HG02798 (cell line): ENCODE data around the gene COL21A1.

Source experiments
- ATAC-seq: cut with Tn5 transposase; IDR thresholded peaks from one replicate; pipeline ENCODE4 v1.9.1; 2021; ENCODE audit warnings: mild to moderate bottlenecking; ENCODE audit not compliant: unreplicated experiment, poor library complexity

COL21A1 gene

GRCh38 chr6:56062836-56063235, 184.5 kb downstream of the COL21A1 start:
- ATAC-seq, result no peak

GRCh38 chr6:56058636-56059035, 188.7 kb downstream of the COL21A1 start:
- no peak for ATAC-seq

- no peak for ATAC-seq
Observed at GRCh38 chr6:56055081-56055704, 192.2 kb downstream of the COL21A1 start.

GRCh38 chr6:56051202-56051598, 196.2 kb downstream of the COL21A1 start:
- no peak for ATAC-seq

- no peak for ATAC-seq
Observed at GRCh38 chr6:56050530-56051201, 196.7 kb downstream of the COL21A1 start.

- ATAC-seq, result no peak
Observed at GRCh38 chr6:56048601-56049000, 198.8 kb downstream of the COL21A1 start.

- no peak for ATAC-seq
Observed at GRCh38 chr6:56047931-56048540, 199.3 kb downstream of the COL21A1 start.

GRCh38 chr6:56046576-56046975, 200.8 kb downstream of the COL21A1 start:
- ATAC-seq, result no peak

- no peak for ATAC-seq
Observed at GRCh38 chr6:56043761-56044160, 203.6 kb downstream of the COL21A1 start.

- ATAC-seq, result no peak
Observed at GRCh38 chr6:56043076-56043475, 204.3 kb downstream of the COL21A1 start.

- ATAC-seq, result no peak
Observed at GRCh38 chr6:56041591-56041990, 205.8 kb downstream of the COL21A1 start.

- no peak for ATAC-seq
Observed at GRCh38 chr6:56040889-56041301, 206.5 kb downstream of the COL21A1 start.

GRCh38 chr6:56040223-56040622, 207.2 kb downstream of the COL21A1 start:
- ATAC-seq, result no peak

- ATAC-seq, result no peak
Observed at GRCh38 chr6:56038764-56039163, 208.6 kb downstream of the COL21A1 start.

GRCh38 chr6:56037601-56038000, 209.8 kb downstream of the COL21A1 start:
- no peak for ATAC-seq

GRCh38 chr6:56036916-56037600, 210.3 kb downstream of the COL21A1 start:
- ATAC-seq, result no peak

GRCh38 chr6:56033401-56033800, 214.0 kb downstream of the COL21A1 start:
- no peak for ATAC-seq

GRCh38 chr6:56032715-56033260, 214.6 kb downstream of the COL21A1 start:
- ATAC-seq, result no peak

GRCh38 chr6:56027865-56028264, 219.5 kb downstream of the COL21A1 start:
- no peak for ATAC-seq

GRCh38 chr6:56026455-56027180, 220.8 kb downstream of the COL21A1 start:
- no peak for ATAC-seq
